Tibial nerve (tissue), 4 donors: ENCODE results near the gene NFASC. TPM values are rescaled to one million over a fixed set of nuclear protein-coding genes. Genes with fewer than 3 reads are reported as not detected.

Experiments
- DNase-seq, 2 donors: peaks; one replicate each; pipeline ENCODE4 v3.0.0-alpha.2; 2019; ENCODE audit warnings: low spot score in 2 of 2
- H3K27ac ChIP-seq, 4 donors: fragments of 200-600 bp; sonication (generic) in 3 of 4; one replicate each; pipeline ENCODE4 v1.5.1; 2017 to 2019; ENCODE audit warnings: mild to moderate bottlenecking in 1 of 4
- H3K27me3 ChIP-seq, 2 donors: fragments of 200-600 bp; sonication (generic) in 1 of 2; one replicate each; pipeline versions ENCODE4 v1.5.1 to v1.6.0; 2017 to 2019
- H3K36me3 ChIP-seq, 3 donors: fragments of 200-600 bp; sonication (generic); one replicate each; pipeline ENCODE4 v1.5.1; 2018 to 2019
- H3K4me1 ChIP-seq, 4 donors: fragments of 200-600 bp; sonication (generic) in 3 of 4; one replicate each; pipeline ENCODE4 v1.5.1; 2017 to 2019
- H3K4me3 ChIP-seq, 4 donors: fragments of 200-600 bp; sonication (generic) in 3 of 4; one replicate each; pipeline ENCODE4 v1.5.1; 2017 to 2019; ENCODE audit warnings: mild to moderate bottlenecking in 1 of 4, moderate library complexity in 1 of 4
- H3K9me3 ChIP-seq, 4 donors: fragments of 200-600 bp; sonication (generic) in 3 of 4; one replicate each; pipeline ENCODE4 v1.5.1; 2017 to 2019
- EP300 ChIP-seq, 2 donors: sonication (generic); formaldehyde crosslinking; IDR thresholded peaks; one replicate each; pipeline ENCODE4 v1.6.1; 2017; ENCODE audit warnings: antibody characterized with exemption in 2 of 2, mild to moderate bottlenecking in 1 of 2
- POLR2A ChIP-seq, 2 donors: fragments of 450-650 bp; IDR thresholded peaks; one replicate each; pipeline ENCODE4 v1.6.1; 2017; ENCODE audit warnings: antibody characterized with exemption in 2 of 2, mild to moderate bottlenecking in 2 of 2, moderate library complexity in 2 of 2
- WGBS, 2 donors: methylation state at CpG; one replicate each; pipeline ENCODE4 v1.1.5; 2018; 5-methylcytosine and 5-hydroxymethylcytosine counted together
- total RNA-seq, 4 donors: library from RNA; depleted of rRNA; stranded (reverse); fragments of >200 nt; gene quantifications; one replicate each; pipeline ENCODE4 v1.1.0, GENCODE V29; 2016
- TF ChIP-seq, protein P1 (sequence below), 5 experiments: fragments of 200-600 bp in 3 of 5; fragments of 450-650 bp in 2 of 5; sonication (generic) in 3 of 5; IDR thresholded peaks; one replicate each; pipeline ENCODE4 v1.5.1; 2016 to 2019; ENCODE audit warnings: antibody characterized with exemption in 5 of 5, mild to moderate bottlenecking in 3 of 5, moderate library complexity in 2 of 5

Gene NFASC
- total RNA-seq, 4 donors from 2014 or later, result 69.9 to 112 (median 94.0) TPM

DNA sequence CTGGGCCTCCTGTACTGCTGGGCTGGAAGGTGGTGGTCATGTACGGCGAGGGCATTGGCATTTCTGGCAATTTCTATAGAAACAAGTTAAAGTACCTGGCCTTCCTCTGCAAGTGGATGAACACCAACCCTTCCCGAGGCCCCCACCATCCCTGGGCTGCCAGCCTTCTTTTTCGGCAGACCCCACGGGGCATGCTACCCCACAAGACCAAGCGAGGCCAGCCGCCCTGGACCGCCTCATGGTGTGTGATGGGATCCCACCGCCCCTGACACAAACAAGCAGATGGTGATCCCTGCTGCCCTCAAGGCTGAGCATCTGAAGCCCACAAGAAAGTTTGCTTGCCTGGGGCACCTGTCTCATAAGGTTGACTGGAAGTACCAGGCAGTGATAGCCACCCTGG, 76.0 kb downstream of the NFASC start:
- DNase-seq, result no peak
- Histone ChIP-seq H3K36me3 (no peaks in the 10 kb centered on the region), H3K4me3 (no peak overlapping the region), H3K27ac (peak overlapping the region in 2 of 4 donors; percentile 50 to 63), H3K9me3 (no peaks in the 10 kb centered on the region), H3K27me3 (no peaks in the 10 kb centered on the region), H3K4me1 (peaks cover 0 to 4% (median 0%) of the 10 kb centered on the region in 4 donors)
- TF ChIP-seq EP300 (IDR thresholded peaks at IDR 0.05) (no peak), POLR2A (IDR thresholded peaks at IDR 0.05) (no peak)
- TF ChIP-seq, protein P1, sequence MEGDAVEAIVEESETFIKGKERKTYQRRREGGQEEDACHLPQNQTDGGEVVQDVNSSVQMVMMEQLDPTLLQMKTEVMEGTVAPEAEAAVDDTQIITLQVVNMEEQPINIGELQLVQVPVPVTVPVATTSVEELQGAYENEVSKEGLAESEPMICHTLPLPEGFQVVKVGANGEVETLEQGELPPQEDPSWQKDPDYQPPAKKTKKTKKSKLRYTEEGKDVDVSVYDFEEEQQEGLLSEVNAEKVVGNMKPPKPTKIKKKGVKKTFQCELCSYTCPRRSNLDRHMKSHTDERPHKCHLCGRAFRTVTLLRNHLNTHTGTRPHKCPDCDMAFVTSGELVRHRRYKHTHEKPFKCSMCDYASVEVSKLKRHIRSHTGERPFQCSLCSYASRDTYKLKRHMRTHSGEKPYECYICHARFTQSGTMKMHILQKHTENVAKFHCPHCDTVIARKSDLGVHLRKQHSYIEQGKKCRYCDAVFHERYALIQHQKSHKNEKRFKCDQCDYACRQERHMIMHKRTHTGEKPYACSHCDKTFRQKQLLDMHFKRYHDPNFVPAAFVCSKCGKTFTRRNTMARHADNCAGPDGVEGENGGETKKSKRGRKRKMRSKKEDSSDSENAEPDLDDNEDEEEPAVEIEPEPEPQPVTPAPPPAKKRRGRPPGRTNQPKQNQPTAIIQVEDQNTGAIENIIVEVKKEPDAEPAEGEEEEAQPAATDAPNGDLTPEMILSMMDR (IDR thresholded peaks at IDR 0.05), result no peak
- WGBS, 2 donors, result 95 to 97% methylated on average over 6 to 9 of the region's 9 CpGs

DNA sequence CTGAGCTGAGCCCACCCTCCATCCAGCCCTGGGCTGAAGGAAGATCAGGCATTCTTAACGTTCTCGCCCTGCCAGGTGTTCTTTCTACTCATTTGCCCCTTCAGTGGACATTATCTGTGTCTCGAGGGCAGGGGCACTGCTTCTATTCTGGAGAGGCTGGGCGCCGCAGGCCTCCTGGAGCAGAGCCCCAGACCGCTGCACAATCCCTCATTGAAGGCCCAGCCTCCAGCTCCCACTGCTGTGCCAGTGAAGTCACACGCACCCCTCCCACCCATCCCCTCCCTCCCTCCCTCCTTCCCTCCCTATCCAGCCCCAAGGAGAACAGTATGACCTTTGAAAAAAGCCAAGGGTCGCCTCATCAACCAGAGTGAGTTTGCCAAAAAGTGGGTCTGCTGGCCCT, 76.7 kb downstream of the NFASC start:
- Histone ChIP-seq H3K4me3 (no peak overlapping the region), H3K27me3 (no peaks in the 10 kb centered on the region), H3K4me1 (no peaks in the 10 kb centered on the region), H3K9me3 (no peaks in the 10 kb centered on the region), H3K27ac (peak overlapping the region in 2 of 4 donors; percentile 50 to 63), H3K36me3 (no peaks in the 10 kb centered on the region)
- WGBS, 2 donors, result 49 to 56% methylated on average over 8 of the region's 8 CpGs
- TF ChIP-seq, protein P1 (IDR thresholded peaks at IDR 0.05), result no peak
- TF ChIP-seq EP300 (IDR thresholded peaks at IDR 0.05), result no peak
- peak in 1 of 2 donors; percentile 11 for TF ChIP-seq POLR2A (IDR thresholded peaks at IDR 0.05)
- no peak for DNase-seq

DNA sequence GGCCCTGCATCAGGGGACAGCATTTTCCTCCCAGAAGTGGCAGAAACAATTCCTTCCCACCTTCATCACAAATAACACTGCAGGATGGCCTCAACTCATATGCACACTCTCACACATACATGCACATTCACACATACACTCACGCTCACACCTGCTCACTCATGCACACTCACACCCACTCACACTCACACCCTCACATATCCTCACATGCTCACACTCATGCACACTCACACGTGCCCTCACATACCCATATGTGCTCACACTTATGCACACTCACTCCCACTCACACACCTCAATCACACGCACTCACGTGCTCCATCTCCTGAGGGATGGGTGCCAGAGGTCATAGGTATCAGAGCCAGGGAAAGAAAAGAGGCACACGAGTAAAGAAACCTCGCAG, 77.1 kb downstream of the NFASC start:
- Histone ChIP-seq H3K27me3 (no peaks in the 10 kb centered on the region), H3K36me3 (no peaks in the 10 kb centered on the region), H3K27ac (peak overlapping the region in 1 of 4 donors; percentile 63), H3K4me3 (no peak overlapping the region), H3K4me1 (no peaks in the 10 kb centered on the region), H3K9me3 (no peaks in the 10 kb centered on the region)
- 52 to 71% methylated on average over 6 of the region's 6 CpGs for WGBS, 2 donors
- DNase-seq, result no peak
- TF ChIP-seq POLR2A (IDR thresholded peaks at IDR 0.05) (no peak), EP300 (IDR thresholded peaks at IDR 0.05) (no peak)
- TF ChIP-seq, protein P1 (IDR thresholded peaks at IDR 0.05), result no peak

DNA sequence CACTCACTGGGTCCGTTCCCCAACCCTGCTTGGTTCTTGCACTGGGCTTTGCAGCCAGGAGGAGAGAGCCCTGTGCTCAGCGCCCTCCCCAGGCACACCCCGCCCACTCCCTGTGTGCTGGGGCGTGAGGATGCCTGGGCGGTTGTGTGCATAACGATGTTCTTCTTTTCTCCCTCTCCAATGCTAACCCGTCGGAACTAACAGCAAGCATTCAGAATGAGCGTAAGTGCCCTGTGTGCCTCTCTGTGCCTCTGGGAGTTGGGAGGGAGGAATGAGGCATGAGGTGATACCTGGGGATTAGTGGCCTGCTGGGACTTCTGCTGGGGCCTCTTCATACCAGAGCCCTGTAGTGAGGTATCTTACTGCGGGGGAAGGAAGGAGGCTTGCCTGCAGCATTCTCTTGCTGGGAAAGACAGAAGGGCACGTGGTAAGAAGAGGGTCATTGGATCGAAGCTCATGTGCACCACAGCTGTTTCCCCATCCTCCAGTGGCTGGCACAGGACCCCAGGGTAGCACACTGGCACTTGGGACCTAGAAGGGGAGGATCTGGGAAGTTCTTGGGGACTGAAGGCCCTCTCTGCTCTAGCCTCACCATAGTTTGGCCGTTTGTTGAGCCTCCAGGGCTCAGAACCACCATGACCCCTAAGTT, 79.8 kb downstream of the NFASC start:
- no peaks in the 10 kb centered on the region for H3K9me3 ChIP-seq
- H3K4me1 ChIP-seq, result no peaks in the 10 kb centered on the region
- H3K4me3 ChIP-seq, result no peak overlapping the region
- DNase-seq, result no peak
- peaks cover 0 to 9% (median 0%) of the 10 kb centered on the region in 3 donors for H3K36me3 ChIP-seq
- peak in 1 of 2 donors; percentile 45 for TF ChIP-seq EP300 (IDR thresholded peaks at IDR 0.05)
- TF ChIP-seq, protein P1 (IDR thresholded peaks at IDR 0.05), result no peak
- no peak for TF ChIP-seq POLR2A (IDR thresholded peaks at IDR 0.05)
- peak overlapping the region in 2 of 4 donors; percentile 10 to 63 for H3K27ac ChIP-seq
- no peaks in the 10 kb centered on the region for H3K27me3 ChIP-seq
- WGBS, 2 donors, result 48 to 56% methylated on average over 12 to 13 of the region's 13 CpGs
